ENCODE data around the gene TRMT2A. TPM values are rescaled to one million over a fixed set of nuclear protein-coding genes. Genes with fewer than 3 reads are reported as not detected.

Gene TRMT2A
- total RNA-seq, 6 experiments from 2014 or later: 26.9 to 54.6 (median 29.1) TPM

DNA sequence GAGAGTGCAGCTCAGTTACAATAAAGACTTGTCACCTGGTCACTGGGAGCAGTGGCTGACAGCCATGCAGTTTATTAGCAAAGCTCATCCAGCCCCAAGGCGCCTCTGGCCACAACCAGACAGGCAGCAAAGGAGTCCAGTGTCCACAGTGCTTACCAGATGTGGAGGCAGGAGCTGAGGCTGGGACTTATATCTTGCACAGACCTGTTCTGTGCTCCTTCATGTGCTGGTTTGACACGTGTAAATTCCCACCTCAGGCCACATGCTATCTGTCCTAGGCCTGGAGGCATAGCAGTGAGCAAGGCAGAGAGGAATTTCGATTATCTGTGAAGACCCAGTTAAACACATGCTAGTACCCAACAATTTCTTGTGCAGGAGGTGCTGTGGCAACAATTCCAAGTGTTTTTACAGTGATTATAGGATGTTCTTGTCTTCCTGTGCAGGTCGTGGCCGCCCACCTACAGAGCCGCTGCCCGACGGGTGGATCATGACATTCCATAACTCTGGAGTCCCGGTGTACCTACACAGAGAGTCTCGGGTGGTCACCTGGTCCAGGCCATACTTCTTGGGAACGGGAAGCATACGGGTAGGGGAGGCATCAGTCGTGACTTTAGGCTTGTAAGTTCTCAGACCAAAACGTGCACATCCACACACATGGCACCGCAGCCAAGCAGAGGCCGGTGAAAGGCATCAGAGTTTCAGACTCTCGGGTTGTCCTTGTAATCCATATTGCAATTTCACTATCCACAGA lies 27.6 kb downstream of the TRMT2A start:
- peaks cover 9 to 71% (median 39%) of the 10 kb centered on the region in 4 donors for H3K36me3 ChIP-seq
- 80% methylated on average over 2 of the region's 17 CpGs for WGBS (ENCODE audit: insufficient coverage, low coverage, low lambda C conversion rate, missing lambda C conversion rate)

DNA sequence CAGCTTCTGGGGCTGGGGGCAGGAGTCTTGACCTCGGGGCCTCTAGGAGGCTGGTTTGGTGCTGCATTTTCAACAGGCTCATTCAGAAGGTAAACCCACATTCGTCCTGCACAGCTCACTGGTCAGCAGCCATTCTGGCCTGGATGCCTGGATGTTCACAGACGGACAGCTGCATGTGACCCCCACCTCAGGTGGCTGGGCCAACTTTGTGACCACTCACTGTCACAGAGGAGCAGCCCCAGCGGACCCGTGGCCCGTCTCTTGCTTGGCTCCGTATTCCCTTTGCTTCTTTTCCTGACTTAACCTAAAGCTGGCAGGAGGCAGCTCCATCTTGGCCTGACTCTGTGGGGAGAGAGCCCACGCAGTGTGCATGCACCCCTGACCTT lies 28.8 kb downstream of the TRMT2A start:
- Histone ChIP-seq H3K36me3 (peaks cover 9 to 71% (median 39%) of the 10 kb centered on the region in 4 donors), H3K27ac (no peak overlapping the region), H3K4me3 (no peak overlapping the region), H3K9me3 (no peaks in the 10 kb centered on the region), H3K4me1 (peaks cover 0 to 37% (median 21%) of the 10 kb centered on the region in 4 donors), H3K27me3 (no peaks in the 10 kb centered on the region)
- no peak for TF ChIP-seq POLR2A (IDR thresholded peaks at IDR 0.05)
- TF ChIP-seq, protein P1, sequence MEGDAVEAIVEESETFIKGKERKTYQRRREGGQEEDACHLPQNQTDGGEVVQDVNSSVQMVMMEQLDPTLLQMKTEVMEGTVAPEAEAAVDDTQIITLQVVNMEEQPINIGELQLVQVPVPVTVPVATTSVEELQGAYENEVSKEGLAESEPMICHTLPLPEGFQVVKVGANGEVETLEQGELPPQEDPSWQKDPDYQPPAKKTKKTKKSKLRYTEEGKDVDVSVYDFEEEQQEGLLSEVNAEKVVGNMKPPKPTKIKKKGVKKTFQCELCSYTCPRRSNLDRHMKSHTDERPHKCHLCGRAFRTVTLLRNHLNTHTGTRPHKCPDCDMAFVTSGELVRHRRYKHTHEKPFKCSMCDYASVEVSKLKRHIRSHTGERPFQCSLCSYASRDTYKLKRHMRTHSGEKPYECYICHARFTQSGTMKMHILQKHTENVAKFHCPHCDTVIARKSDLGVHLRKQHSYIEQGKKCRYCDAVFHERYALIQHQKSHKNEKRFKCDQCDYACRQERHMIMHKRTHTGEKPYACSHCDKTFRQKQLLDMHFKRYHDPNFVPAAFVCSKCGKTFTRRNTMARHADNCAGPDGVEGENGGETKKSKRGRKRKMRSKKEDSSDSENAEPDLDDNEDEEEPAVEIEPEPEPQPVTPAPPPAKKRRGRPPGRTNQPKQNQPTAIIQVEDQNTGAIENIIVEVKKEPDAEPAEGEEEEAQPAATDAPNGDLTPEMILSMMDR (IDR thresholded peaks at IDR 0.05): no peak
- no peak for DNase-seq
- intact Hi-C loops (cut with DNase I): no loop called here
- ATAC-seq: no peak
- 63% methylated on average over 6 of the region's 8 CpGs for WGBS (ENCODE audit: insufficient coverage, low coverage, low lambda C conversion rate, missing lambda C conversion rate)

More for the DNA sequence above, 27.6 kb downstream of the TRMT2A start:
- H3K9me3 ChIP-seq: no peaks in the 10 kb centered on the region
- no peak for DNase-seq
- no peak overlapping the region for H3K27ac ChIP-seq
- H3K27me3 ChIP-seq: no peaks in the 10 kb centered on the region
- TF ChIP-seq, protein P1 (IDR thresholded peaks at IDR 0.05): no peak
- TF ChIP-seq POLR2A (IDR thresholded peaks at IDR 0.05): no peak
- intact Hi-C loops (cut with DNase I): no loop called here
- no peak overlapping the region for H3K4me3 ChIP-seq
- H3K4me1 ChIP-seq: peaks cover 0 to 33% (median 17%) of the 10 kb centered on the region in 4 donors
- no peak for ATAC-seq

DNA sequence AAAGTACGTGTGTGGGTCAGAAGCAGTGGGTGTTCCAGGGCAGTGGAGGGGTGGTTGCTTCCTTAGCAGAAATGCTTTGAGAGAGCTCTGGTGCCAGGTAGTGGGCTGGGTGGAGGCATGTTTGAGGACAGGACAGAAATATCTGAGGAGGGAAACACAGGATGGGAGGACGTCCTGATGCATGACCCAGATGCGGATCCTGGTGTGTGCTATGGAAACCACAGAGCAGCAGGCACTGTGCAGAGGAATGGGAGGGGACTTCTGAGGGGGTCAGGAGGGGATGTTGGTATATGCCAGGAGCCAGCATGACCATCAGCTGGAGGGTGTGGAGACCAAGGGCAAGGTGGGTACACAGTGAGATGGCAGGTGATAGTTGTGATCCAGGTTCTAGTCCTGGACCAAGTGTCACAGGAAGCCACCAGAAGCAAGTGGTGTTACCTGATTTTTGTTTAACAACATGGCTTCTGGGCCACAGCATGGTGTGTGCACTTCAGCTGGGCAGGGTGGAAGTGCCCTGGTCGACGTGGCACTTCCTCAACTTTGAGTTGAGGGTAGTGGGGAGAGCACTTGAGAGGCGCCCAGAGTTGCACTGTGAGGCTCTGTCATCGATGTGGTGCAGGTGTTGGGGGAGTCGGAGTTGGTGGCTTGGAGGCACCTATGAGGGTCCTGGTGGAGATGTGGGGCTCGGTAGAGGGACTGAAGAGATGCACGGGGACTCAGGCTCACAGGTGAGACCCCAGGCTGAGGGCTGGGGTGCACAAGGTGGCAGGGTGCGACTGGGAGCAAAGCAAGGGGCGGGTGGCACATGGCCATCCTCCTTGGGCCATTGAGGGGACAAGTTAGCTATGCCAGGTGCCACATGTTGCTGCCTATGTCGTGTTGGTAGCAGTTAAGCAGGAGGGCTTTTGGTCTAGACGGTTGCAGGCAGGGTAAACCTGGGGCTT lies 29.4 kb downstream of the TRMT2A start:
- intact Hi-C loops (cut with DNase I): no loop called here
- peaks cover 9 to 68% (median 39%) of the 10 kb centered on the region in 4 donors for H3K36me3 ChIP-seq
- no peak overlapping the region for H3K4me3 ChIP-seq
- ATAC-seq (no peak), DNase-seq (no peak)
- 78% methylated on average over 8 of the region's 14 CpGs for WGBS (ENCODE audit: insufficient coverage, low coverage, low lambda C conversion rate, missing lambda C conversion rate)
- no peaks in the 10 kb centered on the region for H3K9me3 ChIP-seq
- no peaks in the 10 kb centered on the region for H3K27me3 ChIP-seq
- H3K27ac ChIP-seq: no peak overlapping the region
- peaks cover 0 to 37% (median 22%) of the 10 kb centered on the region in 4 donors for H3K4me1 ChIP-seq
- TF ChIP-seq, protein P1 (IDR thresholded peaks at IDR 0.05): no peak
- TF ChIP-seq POLR2A (IDR thresholded peaks at IDR 0.05): no peak

DNA sequence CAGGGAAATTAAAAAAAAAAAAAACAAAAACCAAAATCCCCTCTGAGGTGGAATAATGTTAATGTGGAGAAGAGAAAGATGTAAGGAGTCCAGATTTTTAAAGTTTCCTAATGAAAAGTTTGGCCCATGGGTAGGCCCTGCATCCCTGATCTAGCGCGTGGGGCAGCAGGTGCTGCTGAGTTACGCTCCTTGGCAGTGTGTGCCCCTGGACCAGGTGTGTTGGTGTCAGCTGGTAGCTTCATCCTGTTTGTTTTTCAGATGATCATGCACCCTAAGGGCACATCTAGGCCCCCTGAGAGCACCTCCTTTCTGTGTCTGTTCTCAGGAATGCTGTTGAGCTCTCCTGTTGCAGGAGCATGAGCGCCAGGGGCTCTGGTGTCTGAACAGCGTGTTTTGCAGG lies 30.3 kb downstream of the TRMT2A start:
- WGBS (ENCODE audit: insufficient coverage, low coverage, low lambda C conversion rate, missing lambda C conversion rate): 98% methylated on average over 5 of the region's 5 CpGs
- DNase-seq (no peak), ATAC-seq (no peak)
- no peak overlapping the region for H3K27ac ChIP-seq
- H3K36me3 ChIP-seq: peaks cover 9 to 62% (median 38%) of the 10 kb centered on the region in 4 donors
- TF ChIP-seq, protein P1 (IDR thresholded peaks at IDR 0.05): no peak
- TF ChIP-seq POLR2A (IDR thresholded peaks at IDR 0.05): no peak
- H3K27me3 ChIP-seq: no peaks in the 10 kb centered on the region
- H3K4me1 ChIP-seq: peaks cover 0 to 38% (median 23%) of the 10 kb centered on the region in 4 donors
- H3K4me3 ChIP-seq: no peak overlapping the region
- H3K9me3 ChIP-seq: no peaks in the 10 kb centered on the region
- intact Hi-C loops (cut with DNase I): no loop called here
